Measurements from ENCODE around the gene RIN3. TPM values are rescaled to one million over a fixed set of nuclear protein-coding genes. Genes with fewer than 3 reads are reported as not detected.

Gene RIN3
- total RNA-seq, 1 experiment from 2014 or later: 4.8 TPM

- no peaks in the 10 kb centered on the region for H3K9me3 ChIP-seq (ENCODE audit: low read length)
- BruUV-seq (replicated peaks): no TSS peak
- DNase-seq (no peak), ATAC-seq (no peak)
- H2AFZ ChIP-seq (ENCODE audit: low read length): no peak overlapping the region
- no peaks in the 10 kb centered on the region for H3F3A ChIP-seq (ENCODE audit: low read length, unreplicated experiment)
- H3K27me3 ChIP-seq (ENCODE audit: low read length): no peaks in the 10 kb centered on the region
- no peaks in the 10 kb centered on the region for H3K9me2 ChIP-seq (replicated peaks; ENCODE audit: low read length)
- no peaks in the 10 kb centered on the region for H3K36me3 ChIP-seq (ENCODE audit: low read depth, low read length)
- H3K4me2 ChIP-seq (ENCODE audit: low read length): no peak overlapping the region
- no peak overlapping the region for H3K9ac ChIP-seq (ENCODE audit: low read length)
- H3K27ac ChIP-seq (ENCODE audit: low read length): no peak overlapping the region
- intact Hi-C loops (cut with micrococcal nuclease): no loop called here
- H3K4me3 ChIP-seq (ENCODE audit: low read length): no peak overlapping the region
- no peaks in the 10 kb centered on the region for H3K4me1 ChIP-seq (ENCODE audit: insufficient read depth, low read length)
- no peak for TF ChIP-seq EZH2 (IDR thresholded peaks at IDR 0.05; ENCODE audit: low read length, unreplicated experiment)
- no peak for TF ChIP-seq EZH2phosphoT487 (IDR thresholded peaks at IDR 0.05; ENCODE audit: borderline replicate concordance, low read length)
- no peak for TF ChIP-seq CTCF (conservative IDR thresholded peaks at IDR 0.05; ENCODE audit: low read depth, low read length)
- no peaks in the 10 kb centered on the region for H4K20me1 ChIP-seq (ENCODE audit: low read length)
- POLR2A ChIA-PET (ENCODE audit: unreplicated experiment): no interaction called here
- CTCF ChIA-PET: no interaction called here
- H3K79me2 ChIP-seq (ENCODE audit: low read length): 0 out of 2 replicates have a peak, but pooled peaks cover 4% of the 10 kb centered on the region
Observed at GRCh38 chr14:92521058-92521415, 7.5 kb downstream of the RIN3 start.

GRCh38 chr14:92523752-92524151 is 10.2 kb downstream of the RIN3 start:
- Histone ChIP-seq H3K27ac (ENCODE audit: low read length) (no peak overlapping the region), H3K9me2 (replicated peaks; ENCODE audit: low read length) (no peaks in the 10 kb centered on the region), H3K36me3 (ENCODE audit: low read depth, low read length) (no peaks in the 10 kb centered on the region), H3K4me3 (ENCODE audit: low read length) (no peak overlapping the region), H3K4me1 (ENCODE audit: insufficient read depth, low read length) (no peaks in the 10 kb centered on the region), H2AFZ (ENCODE audit: low read length) (no peak overlapping the region), H3K9me3 (ENCODE audit: low read length) (no peaks in the 10 kb centered on the region), H4K20me1 (ENCODE audit: low read length) (no peaks in the 10 kb centered on the region), H3K4me2 (ENCODE audit: low read length) (no peak overlapping the region), H3F3A (ENCODE audit: low read length, unreplicated experiment) (no peaks in the 10 kb centered on the region), H3K9ac (ENCODE audit: low read length) (no peak overlapping the region), H3K79me2 (ENCODE audit: low read length) (no peaks in the 10 kb centered on the region), H3K27me3 (ENCODE audit: low read length) (no peaks in the 10 kb centered on the region)
- BruUV-seq (replicated peaks): no TSS peak
- ChIA-PET POLR2A (ENCODE audit: unreplicated experiment) (no interaction called here), CTCF (no interaction called here)
- ATAC-seq (no peak), DNase-seq (no peak)
- TF ChIP-seq CTCF (conservative IDR thresholded peaks at IDR 0.05; ENCODE audit: low read depth, low read length): no peak
- TF ChIP-seq EZH2 (IDR thresholded peaks at IDR 0.05; ENCODE audit: low read length, unreplicated experiment): no peak
- TF ChIP-seq EZH2phosphoT487 (IDR thresholded peaks at IDR 0.05; ENCODE audit: borderline replicate concordance, low read length): no peak
- intact Hi-C loops (cut with micrococcal nuclease): no loop called here

- H2AFZ ChIP-seq (ENCODE audit: low read length): no peak overlapping the region
- ATAC-seq: no peak
- BruUV-seq (replicated peaks): no TSS peak
- H3K36me3 ChIP-seq (ENCODE audit: low read depth, low read length): no peaks in the 10 kb centered on the region
- H3F3A ChIP-seq (ENCODE audit: low read length, unreplicated experiment): no peaks in the 10 kb centered on the region
- no peak overlapping the region for H3K4me2 ChIP-seq (ENCODE audit: low read length)
- H3K9ac ChIP-seq (ENCODE audit: low read length): no peak overlapping the region
- no peak overlapping the region for H3K27ac ChIP-seq (ENCODE audit: low read length)
- ChIA-PET POLR2A (ENCODE audit: unreplicated experiment) (no interaction called here), CTCF (no interaction called here)
- no peaks in the 10 kb centered on the region for H3K9me2 ChIP-seq (replicated peaks; ENCODE audit: low read length)
- intact Hi-C loops (cut with micrococcal nuclease): no loop called here
- H3K4me1 ChIP-seq (ENCODE audit: insufficient read depth, low read length): no peaks in the 10 kb centered on the region
- no peaks in the 10 kb centered on the region for H3K27me3 ChIP-seq (ENCODE audit: low read length)
- TF ChIP-seq EZH2phosphoT487 (IDR thresholded peaks at IDR 0.05; ENCODE audit: borderline replicate concordance, low read length): no peak
- TF ChIP-seq CTCF (conservative IDR thresholded peaks at IDR 0.05; ENCODE audit: low read depth, low read length): no peak
- no peaks in the 10 kb centered on the region for H3K9me3 ChIP-seq (ENCODE audit: low read length)
- H3K79me2 ChIP-seq (ENCODE audit: low read length): no peaks in the 10 kb centered on the region
- no peaks in the 10 kb centered on the region for H4K20me1 ChIP-seq (ENCODE audit: low read length)
- H3K4me3 ChIP-seq (ENCODE audit: low read length): no peak overlapping the region
- DNase-seq: no peak
Observed at GRCh38 chr14:92524602-92525185, 11.1 kb downstream of the RIN3 start.

Measured in PC-3 (cell line).